A549 (cell line): Measurements from ENCODE around the gene KLHL9. TPM values are rescaled to one million over a fixed set of nuclear protein-coding genes. Genes with fewer than 3 reads are reported as not detected.

Source experiments
- ATAC-seq, 2 experiments: fragments of 200-7000 bp in 1 of 2; fragments of >200 bp in 1 of 2; cut with Nextera tagmentation in 1 of 2; cut with Tn5 transposase in 1 of 2; 3 replicates each; pipeline versions ENCODE4 v1.8.0 to v1.9.1; 2018 to 2020; ENCODE audit warnings: mild to moderate bottlenecking in 1 of 2, moderate library complexity in 1 of 2
- CTCF ChIA-PET: fragments of 300-600 bp; sonication (Branson Sonifier 250); formaldehyde crosslinking; extraction: SDS; loops from one replicate; lab custom pipeline; 2021; ENCODE audit warnings: antibody characterized with exemption, inconsistent platforms; lab: Yijun Ruan, JAX
- POLR2A ChIA-PET: fragments of 350-600 bp; formaldehyde crosslinking; extraction: SDS; loops from one replicate; lab custom pipeline; 2021; ENCODE audit warnings: antibody characterized with exemption, inconsistent platforms; lab: Yijun Ruan, JAX
- DNase-seq, 2 experiments: peaks; one replicate each; pipeline versions ENCODE4 v3.0.0 to v3.0.0-alpha.2; 2011 to 2016; ENCODE audit warnings: low read depth in 1 of 2, low spot score in 1 of 2
- FAIRE-seq: peaks from 2 replicates; lab custom pipeline; 2011; peaks lifted over from hg19 to GRCh38; lab: Jason Lieb, UNC
- H3K27ac ChIP-seq, 2 experiments: fragments of >200 bp; sonication (Bioruptor Twin); formaldehyde crosslinking; 3 replicates each; pipeline ENCODE4 v1.5.1; 2016 to 2017
- H3K4me1 ChIP-seq: fragments of >200 bp; sonication (Bioruptor Twin); formaldehyde crosslinking; 3 replicates; pipeline ENCODE4 v1.6.1; 2016
- H3K4me2 ChIP-seq: fragments of >200 bp; sonication (Bioruptor Twin); formaldehyde crosslinking; 3 replicates; pipeline ENCODE4 v1.6.1; 2016
- H3K4me3 ChIP-seq: fragments of >200 bp; sonication (Bioruptor Twin); formaldehyde crosslinking; 3 replicates; pipeline ENCODE4 v1.5.1; 2016
- H3K9me3 ChIP-seq: fragments of >200 bp; sonication (Bioruptor Twin); formaldehyde crosslinking; 3 replicates; pipeline ENCODE4 v1.6.1; 2016
- BCL3 ChIP-seq: fragments of >200 bp; sonication (Bioruptor Twin); formaldehyde crosslinking; IDR thresholded peaks from 3 replicates; pipeline ENCODE4 v1.6.1; 2016
- CTCF ChIP-seq: fragments of >200 bp; sonication (Bioruptor Twin); formaldehyde crosslinking; IDR thresholded peaks from 3 replicates; pipeline ENCODE4 v1.5.1; 2016
- ELK1 ChIP-seq: fragments of 150-350 bp; IDR thresholded peaks from 2 replicates; pipeline ENCODE4 v1.6.1; 2014; ENCODE audit warnings: low read depth, mild to moderate bottlenecking, low read length
- GATA3 ChIP-seq: IDR thresholded peaks from 2 replicates; pipeline ENCODE4 v1.6.1; 2012; ENCODE audit warnings: borderline replicate concordance
- HES2 ChIP-seq: fragments of >200 bp; sonication (Bioruptor Twin); formaldehyde crosslinking; IDR thresholded peaks from 2 replicates; pipeline ENCODE4 v1.6.1; 2016
- HOXA7 ChIP-seq: fragments of 250-450 bp; sonication (Bioruptor Pico); IDR thresholded peaks from 2 replicates; pipeline ENCODE4 v1.5.0; 2020; ENCODE audit warnings: mild to moderate bottlenecking, moderate library complexity
- HOXB5 ChIP-seq: fragments of 250-450 bp; sonication (Bioruptor Pico); IDR thresholded peaks from 2 replicates; pipeline ENCODE4 v1.5.0; 2020; ENCODE audit warnings: mild to moderate bottlenecking, moderate library complexity
- JUN ChIP-seq, 2 experiments: fragments of >200 bp; sonication (Bioruptor Twin); formaldehyde crosslinking; IDR thresholded peaks; 2 replicates in 1 of 2; 3 replicates in 1 of 2; pipeline ENCODE4 v1.6.1; 2016 to 2017
- JUNB ChIP-seq: fragments of >200 bp; sonication (Bioruptor Twin); formaldehyde crosslinking; IDR thresholded peaks from 2 replicates; pipeline ENCODE4 v1.6.1; 2016
- PBX3 ChIP-seq: IDR thresholded peaks from 2 replicates; pipeline ENCODE4 v1.6.1; 2012
- PHF8 ChIP-seq: fragments of 200-600 bp; sonication (generic); IDR thresholded peaks from 2 replicates; pipeline ENCODE4 v1.6.1; 2016; ENCODE audit warnings: low read depth, mild to moderate bottlenecking, antibody characterized with exemption, moderate library complexity, borderline replicate concordance
- SREBF2 ChIP-seq: fragments of 450-650 bp; IDR thresholded peaks from 2 replicates; pipeline ENCODE4 v1.6.1; 2014; ENCODE audit warnings: mild to moderate bottlenecking, moderate library complexity
- TFCP2L1 ChIP-seq: fragments of 250-450 bp; sonication (Bioruptor Pico); IDR thresholded peaks from 2 replicates; pipeline ENCODE4 v1.5.0; 2021; ENCODE audit warnings: mild to moderate bottlenecking
- ZSCAN20 ChIP-seq: fragments of 250-450 bp; sonication (Bioruptor Pico); IDR thresholded peaks from 2 replicates; pipeline ENCODE4 v1.8.0; 2022; ENCODE audit warnings: mild to moderate bottlenecking, moderate library complexity
- WGBS: methylation state at CpG from one replicate; pipeline ENCODE4 v1.1.6; 2017; ENCODE audit errors: missing lambda C conversion rate; 5-methylcytosine and 5-hydroxymethylcytosine counted together
- polyA plus RNA-seq, 4 experiments: library from polyadenylated mRNA; depleted of rRNA in 3 of 4; stranded (reverse); fragments of >200 nt; fragmentation: RNase III in 1 of 4; extraction: RNeasy Plus Mini Kit Qiagen cat#74134 plus additional on column Dnase treatment in 1 of 4; gene quantifications; 2 replicates in 3 of 4; 3 replicates in 1 of 4; pipeline ENCODE4 v1.2.3, GENCODE V29; 2011 to 2017

The KLHL9 gene
- polyA plus RNA-seq, 2 of the 4 experiments (the other 2 are of a cell fraction) = 18.6 to 27.4 TPM

- FAIRE-seq (no peak), DNase-seq (no peak), ATAC-seq (no peak)
- no peak overlapping the region for H3K27ac ChIP-seq
- peaks cover 3% of the 10 kb centered on the region; the same call in 1 of the 3 replicates for H3K4me1 ChIP-seq
- no peak for TF ChIP-seq PBX3
- no peak for TF ChIP-seq PHF8
- no peak for TF ChIP-seq ZSCAN20 (CRISPR knock-in tag)
- TF ChIP-seq HOXB5 (CRISPR knock-in tag) = no peak
- TF ChIP-seq CTCF = no peak
- WGBS = 60% methylated on average over 4 of the region's 4 CpGs
- H3K4me2 ChIP-seq = no peak overlapping the region
- peaks cover 8% of the 10 kb centered on the region; the same call in 2 of the 3 replicates for H3K9me3 ChIP-seq
- POLR2A ChIA-PET = no interaction called here
- H3K4me3 ChIP-seq = no peak overlapping the region
- CTCF ChIA-PET = interaction anchor here (1.0 to 2.0 kb wide), 3 partner anchors 14 to 448 kb away, joined by 3 to 9 read pairs (median 4); no protein-coding TSS in a partner anchor
Observed at GRCh38 chr9:21340735-21341134, 5.5 kb upstream of the KLHL9 start.

GRCh38 chr9:21336457-21336856 is 1.3 kb upstream of the KLHL9 start:
- H3K9me3 ChIP-seq = no peaks in the 10 kb centered on the region
- DNase-seq = peak in 1 of 2 experiments; percentile 27
- FAIRE-seq = no peak
- no peak for TF ChIP-seq JUN (IDR thresholded peaks at IDR 0.05)
- no peak for TF ChIP-seq GATA3
- TF ChIP-seq BCL3 = no peak
- no peak for TF ChIP-seq TFCP2L1
- TF ChIP-seq JUNB = no peak
- no peak for TF ChIP-seq PHF8
- no peak for TF ChIP-seq ELK1
- TF ChIP-seq HOXA7 (CRISPR knock-in tag) = no peak
- no peak for TF ChIP-seq SREBF2
- ChIA-PET POLR2A (no interaction called here), CTCF (interaction anchor here (0.6 to 1.6 kb wide), 2 partner anchors 60 to 468 kb away, joined by 3 to 4 read pairs; no protein-coding TSS in a partner anchor)
- no peak overlapping the region for H3K27ac ChIP-seq
- no peak overlapping the region for H3K4me3 ChIP-seq
- peak in 1 of 2 experiments; percentile 39; a peak in 4 of 6 replicates for ATAC-seq
- H3K4me1 ChIP-seq = peaks cover 29% of the 10 kb centered on the region
- H3K4me2 ChIP-seq = no peak overlapping the region

- CTCF ChIA-PET = interaction anchor here (1.4 to 8.3 kb wide), 2 partner anchors 15 to 62 kb away, joined by 6 to 65 read pairs; no protein-coding TSS in a partner anchor
- H3K9me3 ChIP-seq = no peaks in the 10 kb centered on the region
- FAIRE-seq (peak; percentile 65), DNase-seq (no peak), ATAC-seq (no peak)
- H3K4me3 ChIP-seq = no peak overlapping the region
- no peak overlapping the region for H3K27ac ChIP-seq
- POLR2A ChIA-PET = no interaction called here
- WGBS = 97% methylated on average over 2 of the region's 2 CpGs
- no peak for TF ChIP-seq HES2
- peak overlapping the region; percentile 66 for H3K4me2 ChIP-seq
- peaks cover 36% of the 10 kb centered on the region for H3K4me1 ChIP-seq
Observed at GRCh38 chr9:21333226-21333625, 2.0 kb downstream of the KLHL9 start.
